H9 (cell line): ENCODE data around the gene WDR37. TPM values are rescaled to one million over a fixed set of nuclear protein-coding genes. Genes with fewer than 3 reads are reported as not detected.

Experiments
- DNase-seq: peaks from one replicate; pipeline ENCODE4 v3.0.0-alpha.2; 2017
- H2AFZ ChIP-seq: one replicate; pipeline ENCODE4 v1.6.1; 2013; ENCODE audit warnings: mild to moderate bottlenecking, low read length, control low read depth, moderate library complexity
- H2AK5ac ChIP-seq: 2 replicates; pipeline ENCODE4 v1.6.1; 2013; ENCODE audit warnings: low read length, control low read depth, mixed read lengths; ENCODE audit not compliant: insufficient read length
- H2BK120ac ChIP-seq: one replicate; pipeline ENCODE4 v1.6.1; 2013; ENCODE audit warnings: low read depth, mild to moderate bottlenecking, low read length, control low read depth, inconsistent platforms; ENCODE audit not compliant: poor library complexity, severe bottlenecking
- H2BK12ac ChIP-seq: 2 replicates; pipeline ENCODE4 v1.6.1; 2013; ENCODE audit warnings: low read length, control low read depth, mixed read lengths, low read depth; ENCODE audit not compliant: insufficient read length
- H2BK15ac ChIP-seq: 2 replicates; pipeline ENCODE4 v1.6.1; 2013; ENCODE audit warnings: low read depth, low read length, control low read depth
- H2BK20ac ChIP-seq: one replicate; pipeline ENCODE4 v1.6.1; 2013; ENCODE audit warnings: low read depth, mild to moderate bottlenecking, low read length, control low read depth, inconsistent platforms; ENCODE audit not compliant: poor library complexity, severe bottlenecking
- H2BK5ac ChIP-seq: 2 replicates; pipeline ENCODE4 v1.6.1; 2013; ENCODE audit warnings: low read length, control low read depth, mixed read lengths; ENCODE audit not compliant: insufficient read length
- H3K14ac ChIP-seq: 2 replicates; pipeline ENCODE4 v1.6.1; 2013; ENCODE audit warnings: low read length, control low read depth; ENCODE audit not compliant: insufficient read depth
- H3K18ac ChIP-seq: 2 replicates; pipeline ENCODE4 v1.6.1; 2013; ENCODE audit warnings: low read depth, mild to moderate bottlenecking, mixed read lengths, low read length, control low read depth; ENCODE audit not compliant: insufficient read length
- H3K23ac ChIP-seq: 2 replicates; pipeline ENCODE4 v1.6.1; 2013; ENCODE audit warnings: low read length, control low read depth, mixed read lengths, low read depth; ENCODE audit not compliant: insufficient read length
- H3K23me2 ChIP-seq: 2 replicates; pipeline ENCODE4 v1.6.1; 2013; ENCODE audit warnings: low read depth, mild to moderate bottlenecking, mixed read lengths, low read length, control low read depth; ENCODE audit not compliant: insufficient read length, poor library complexity, severe bottlenecking
- H3K27ac ChIP-seq: 2 replicates; pipeline ENCODE4 v1.5.1; 2013; ENCODE audit warnings: low read length, control low read depth, mixed read lengths, low read depth; ENCODE audit not compliant: insufficient read length
- H3K27me3 ChIP-seq: 2 replicates; pipeline ENCODE4 v1.6.1; 2013; ENCODE audit warnings: low read length, control low read depth, inconsistent platforms; ENCODE audit not compliant: insufficient read depth
- H3K4ac ChIP-seq: 2 replicates; pipeline ENCODE4 v1.6.1; 2013; ENCODE audit warnings: low read depth, mild to moderate bottlenecking, control low read depth, inconsistent platforms, low read length, moderate library complexity
- H3K4me1 ChIP-seq: 2 replicates; pipeline ENCODE4 v1.6.1; 2013; ENCODE audit warnings: low read length, control low read depth, inconsistent platforms; ENCODE audit not compliant: insufficient read depth
- H3K4me2 ChIP-seq: 2 replicates; pipeline ENCODE4 v1.6.1; 2013; ENCODE audit warnings: low read length, control low read depth, mixed read lengths; ENCODE audit not compliant: insufficient read length, insufficient read depth
- H3K56ac ChIP-seq: 2 replicates; pipeline ENCODE4 v1.6.1; 2013; ENCODE audit warnings: low read depth, mild to moderate bottlenecking, mixed read lengths, low read length, control low read depth; ENCODE audit not compliant: insufficient read length
- H3K79me1 ChIP-seq: 2 replicates; pipeline ENCODE4 v1.6.1; 2013; ENCODE audit warnings: low read depth, mild to moderate bottlenecking, moderate library complexity, low read length, control low read depth, inconsistent platforms; ENCODE audit not compliant: insufficient read depth, poor library complexity, severe bottlenecking
- H3K79me2 ChIP-seq: 2 replicates; pipeline ENCODE4 v1.6.1; 2013; ENCODE audit warnings: low read length, control low read depth, inconsistent platforms; ENCODE audit not compliant: insufficient read depth
- H3K9ac ChIP-seq: 2 replicates; pipeline ENCODE4 v1.6.1; 2013; ENCODE audit warnings: low read length, control low read depth, mixed read lengths; ENCODE audit not compliant: insufficient read length; ENCODE audit errors: extremely low read depth
- H3K9me3 ChIP-seq: one replicate; pipeline ENCODE4 v1.6.1; 2013; ENCODE audit warnings: low read depth, low read length, inconsistent platforms; ENCODE audit not compliant: control insufficient read depth
- H3T11ph ChIP-seq: one replicate; pipeline ENCODE4 v1.6.1; 2013; ENCODE audit warnings: mild to moderate bottlenecking, low read length, control low read depth, inconsistent platforms
- H4K20me1 ChIP-seq: one replicate; pipeline ENCODE4 v1.6.1; 2013; ENCODE audit not compliant: control insufficient read depth, insufficient read length, insufficient read depth
- H4K5ac ChIP-seq: 2 replicates; pipeline ENCODE4 v1.6.1; 2013; ENCODE audit warnings: low read depth, mild to moderate bottlenecking, mixed read lengths, low read length, control low read depth; ENCODE audit not compliant: insufficient read length
- H4K8ac ChIP-seq: replicated peaks from 2 replicates; pipeline ENCODE4 v1.6.1; 2013; ENCODE audit warnings: low read length, control low read depth, mixed read lengths, low read depth; ENCODE audit not compliant: insufficient read length
- H4K91ac ChIP-seq: 2 replicates; pipeline ENCODE4 v1.6.1; 2013; ENCODE audit warnings: low read depth, mild to moderate bottlenecking, moderate library complexity, mixed read lengths, low read length, control low read depth; ENCODE audit not compliant: insufficient read length
- H3K27ac Mint-ChIP-seq, 3 experiments: 2 replicates in 2 of 3; 3 replicates in 1 of 3; pipeline ENCODE4 v1.8.0; 2020 to 2021; ENCODE audit warnings: mixed read lengths in 3 of 3, mild to moderate bottlenecking in 1 of 3, moderate library complexity in 1 of 3
- H3K27me3 Mint-ChIP-seq: 2 replicates; pipeline ENCODE4 v1.8.0; 2021; ENCODE audit warnings: low read depth, mild to moderate bottlenecking, moderate library complexity, mixed read lengths
- H3K36me3 Mint-ChIP-seq, 3 experiments: 2 replicates in 2 of 3; 3 replicates in 1 of 3; pipeline ENCODE4 v1.8.0; 2020 to 2021; ENCODE audit warnings: low read depth in 3 of 3, mixed read lengths in 3 of 3; ENCODE audit not compliant: insufficient read depth in 1 of 3
- H3K4me1 Mint-ChIP-seq, 2 experiments: 2 replicates each; pipeline ENCODE4 v1.8.0; 2020; ENCODE audit warnings: mixed read lengths in 2 of 2
- H3K4me3 Mint-ChIP-seq, 2 experiments: 2 replicates in 1 of 2; 3 replicates in 1 of 2; pipeline ENCODE4 v1.8.0; 2020 to 2021; ENCODE audit warnings: mild to moderate bottlenecking in 2 of 2, mixed read lengths in 2 of 2, moderate library complexity in 1 of 2
- H3K9me3 Mint-ChIP-seq, 2 experiments: 2 replicates in 1 of 2; 3 replicates in 1 of 2; pipeline ENCODE4 v1.8.0; 2020; ENCODE audit warnings: mild to moderate bottlenecking in 2 of 2, mixed read lengths in 2 of 2, moderate library complexity in 1 of 2
- CTCF ChIP-seq: fragments of 200-600 bp; sonication (generic); conservative IDR thresholded peaks from 3 replicates; pipeline ENCODE4 v1.8.0; 2021; ENCODE audit warnings: antibody characterized with exemption, mild to moderate bottlenecking
- WGBS: extraction: QIAGEN DNeasy Blood & Tissue Kit; methylation state at CpG from one replicate; pipeline ENCODE4 v1.1.7; 2013; ENCODE audit warnings: missing lambda C conversion rate, low lambda C conversion rate, mixed read lengths; ENCODE audit not compliant: insufficient read length; ENCODE audit errors: extremely low coverage; 5-methylcytosine and 5-hydroxymethylcytosine counted together
- total RNA-seq: library from RNA; stranded (reverse); gene quantifications from 2 replicates; pipeline ENCODE4 v1.2.1, GENCODE V29; 2021

WDR37 gene
- total RNA-seq, 1 experiment from 2014 or later: 13.1 TPM

GRCh38 chr10:1170867-1171180 is 114.6 kb downstream of the WDR37 start:
- Mint-ChIP-seq H3K4me3 (no peak overlapping the region), H3K27me3 (peaks cover 4% of the 10 kb centered on the region), H3K36me3 (no peaks in the 10 kb centered on the region), H3K4me1 (peaks cover 0 to 11% of the 10 kb centered on the region in 2 experiments; a peak in 2 of 4 replicates), H3K27ac (no peak overlapping the region), H3K9me3 (no peaks in the 10 kb centered on the region)
- no peak overlapping the region for H3K23ac ChIP-seq
- WGBS: no CpG with 5 or more reads among the region's 13 CpGs
- no peak overlapping the region for H2BK15ac ChIP-seq
- no peak overlapping the region for H3K9ac ChIP-seq
- no peak overlapping the region for H3K56ac ChIP-seq
- H3K14ac ChIP-seq: no peak overlapping the region
- H3K9me3 ChIP-seq: no peaks in the 10 kb centered on the region
- H3K79me2 ChIP-seq: no peaks in the 10 kb centered on the region
- no peaks in the 10 kb centered on the region for H3K79me1 ChIP-seq
- no peak overlapping the region for H3K18ac ChIP-seq
- H2BK120ac ChIP-seq: no peak overlapping the region
- H3K4me2 ChIP-seq: no peak overlapping the region
- no peak overlapping the region for H2BK20ac ChIP-seq
- H4K8ac ChIP-seq: no peak overlapping the region
- no peak overlapping the region for H2BK5ac ChIP-seq
- H3K23me2 ChIP-seq: no peaks in the 10 kb centered on the region
- H3T11ph ChIP-seq: no peak overlapping the region
- H2AFZ ChIP-seq: no peak overlapping the region
- H2AK5ac ChIP-seq: no peak overlapping the region
- no peak for DNase-seq
- no peak overlapping the region for H3K4ac ChIP-seq
- no peak overlapping the region for H4K91ac ChIP-seq
- no peaks in the 10 kb centered on the region for H4K20me1 ChIP-seq
- H3K27me3 ChIP-seq: no peaks in the 10 kb centered on the region
- TF ChIP-seq CTCF: no peak
- H3K4me1 ChIP-seq: no peaks in the 10 kb centered on the region
- no peak overlapping the region for H2BK12ac ChIP-seq
- no peak overlapping the region for H3K27ac ChIP-seq
- H4K5ac ChIP-seq: no peak overlapping the region
